PFSK-1 (cell line): ENCODE measurements around the gene SHOC1.

Experiments used
- POLR2AphosphoS5 ChIP-seq: IDR thresholded peaks from 2 replicates; pipeline ENCODE4 v1.6.1; 2012; ENCODE audit warnings: low read depth, mild to moderate bottlenecking, control low read depth, low read length, moderate library complexity
- SIN3A ChIP-seq: IDR thresholded peaks from 2 replicates; pipeline ENCODE4 v1.6.1; 2012; ENCODE audit warnings: mild to moderate bottlenecking, low read length, moderate library complexity, borderline replicate concordance; ENCODE audit not compliant: insufficient read depth
- TAF1 ChIP-seq: IDR thresholded peaks from 2 replicates; pipeline ENCODE4 v1.6.1; 2012; ENCODE audit warnings: low read length, control low read depth, borderline replicate concordance; ENCODE audit not compliant: insufficient read depth
- TF ChIP-seq, protein P1 (sequence below), 2 experiments: IDR thresholded peaks; 2 replicates each; pipeline versions ENCODE4 v1.6.1 to v1.8.0; 2011 to 2012; ENCODE audit warnings: low read depth in 2 of 2, low read length in 2 of 2, control low read depth in 1 of 2, inconsistent platforms in 1 of 2, mild to moderate bottlenecking in 1 of 2, moderate library complexity in 1 of 2; ENCODE audit not compliant: insufficient read depth in 1 of 2

DNA sequence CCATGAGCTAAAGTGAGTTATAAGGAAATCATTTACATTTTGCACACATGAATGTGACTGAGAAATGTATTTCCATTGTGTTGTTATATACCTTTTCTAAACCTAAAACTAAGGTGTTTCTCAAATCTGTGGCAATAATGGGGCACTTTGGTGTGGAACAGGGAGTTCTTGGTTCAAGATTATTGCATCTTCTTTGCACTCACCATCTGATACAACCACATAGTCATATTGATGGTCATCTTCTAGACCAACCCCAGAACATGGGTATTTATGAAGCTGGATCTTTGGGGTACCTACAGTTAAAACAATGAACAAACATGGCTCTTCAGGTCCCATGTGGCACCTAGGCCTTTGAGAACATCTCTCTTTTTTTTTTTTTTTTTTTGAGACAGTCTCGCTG, 24.6 kb upstream of the SHOC1 start:
- no peak for TF ChIP-seq TAF1
- TF ChIP-seq POLR2AphosphoS5, result no peak
- no peak for TF ChIP-seq SIN3A
- TF ChIP-seq, protein P1, sequence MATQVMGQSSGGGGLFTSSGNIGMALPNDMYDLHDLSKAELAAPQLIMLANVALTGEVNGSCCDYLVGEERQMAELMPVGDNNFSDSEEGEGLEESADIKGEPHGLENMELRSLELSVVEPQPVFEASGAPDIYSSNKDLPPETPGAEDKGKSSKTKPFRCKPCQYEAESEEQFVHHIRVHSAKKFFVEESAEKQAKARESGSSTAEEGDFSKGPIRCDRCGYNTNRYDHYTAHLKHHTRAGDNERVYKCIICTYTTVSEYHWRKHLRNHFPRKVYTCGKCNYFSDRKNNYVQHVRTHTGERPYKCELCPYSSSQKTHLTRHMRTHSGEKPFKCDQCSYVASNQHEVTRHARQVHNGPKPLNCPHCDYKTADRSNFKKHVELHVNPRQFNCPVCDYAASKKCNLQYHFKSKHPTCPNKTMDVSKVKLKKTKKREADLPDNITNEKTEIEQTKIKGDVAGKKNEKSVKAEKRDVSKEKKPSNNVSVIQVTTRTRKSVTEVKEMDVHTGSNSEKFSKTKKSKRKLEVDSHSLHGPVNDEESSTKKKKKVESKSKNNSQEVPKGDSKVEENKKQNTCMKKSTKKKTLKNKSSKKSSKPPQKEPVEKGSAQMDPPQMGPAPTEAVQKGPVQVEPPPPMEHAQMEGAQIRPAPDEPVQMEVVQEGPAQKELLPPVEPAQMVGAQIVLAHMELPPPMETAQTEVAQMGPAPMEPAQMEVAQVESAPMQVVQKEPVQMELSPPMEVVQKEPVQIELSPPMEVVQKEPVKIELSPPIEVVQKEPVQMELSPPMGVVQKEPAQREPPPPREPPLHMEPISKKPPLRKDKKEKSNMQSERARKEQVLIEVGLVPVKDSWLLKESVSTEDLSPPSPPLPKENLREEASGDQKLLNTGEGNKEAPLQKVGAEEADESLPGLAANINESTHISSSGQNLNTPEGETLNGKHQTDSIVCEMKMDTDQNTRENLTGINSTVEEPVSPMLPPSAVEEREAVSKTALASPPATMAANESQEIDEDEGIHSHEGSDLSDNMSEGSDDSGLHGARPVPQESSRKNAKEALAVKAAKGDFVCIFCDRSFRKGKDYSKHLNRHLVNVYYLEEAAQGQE (IDR thresholded peaks at IDR 0.05; ENCODE audit: insufficient read depth in 1 of 2, low read depth in 2 of 2, low read length in 2 of 2), result no peak
